HL-60/S4 treated with phorbol 12-myristate 13-acetate at 8.2 ng/mL for 4 days and 3 days (cell line): Measurements from ENCODE around the gene RPTOR.

Experiments used
- in situ Hi-C: fragments of 300-500 bp; cut with MboI; formaldehyde crosslinking; loops from 2 replicates; pipeline ENCODE4 v1.15.0; 2022; ENCODE audit warnings: low sequenced_read_pairs

Gene RPTOR

DNA sequence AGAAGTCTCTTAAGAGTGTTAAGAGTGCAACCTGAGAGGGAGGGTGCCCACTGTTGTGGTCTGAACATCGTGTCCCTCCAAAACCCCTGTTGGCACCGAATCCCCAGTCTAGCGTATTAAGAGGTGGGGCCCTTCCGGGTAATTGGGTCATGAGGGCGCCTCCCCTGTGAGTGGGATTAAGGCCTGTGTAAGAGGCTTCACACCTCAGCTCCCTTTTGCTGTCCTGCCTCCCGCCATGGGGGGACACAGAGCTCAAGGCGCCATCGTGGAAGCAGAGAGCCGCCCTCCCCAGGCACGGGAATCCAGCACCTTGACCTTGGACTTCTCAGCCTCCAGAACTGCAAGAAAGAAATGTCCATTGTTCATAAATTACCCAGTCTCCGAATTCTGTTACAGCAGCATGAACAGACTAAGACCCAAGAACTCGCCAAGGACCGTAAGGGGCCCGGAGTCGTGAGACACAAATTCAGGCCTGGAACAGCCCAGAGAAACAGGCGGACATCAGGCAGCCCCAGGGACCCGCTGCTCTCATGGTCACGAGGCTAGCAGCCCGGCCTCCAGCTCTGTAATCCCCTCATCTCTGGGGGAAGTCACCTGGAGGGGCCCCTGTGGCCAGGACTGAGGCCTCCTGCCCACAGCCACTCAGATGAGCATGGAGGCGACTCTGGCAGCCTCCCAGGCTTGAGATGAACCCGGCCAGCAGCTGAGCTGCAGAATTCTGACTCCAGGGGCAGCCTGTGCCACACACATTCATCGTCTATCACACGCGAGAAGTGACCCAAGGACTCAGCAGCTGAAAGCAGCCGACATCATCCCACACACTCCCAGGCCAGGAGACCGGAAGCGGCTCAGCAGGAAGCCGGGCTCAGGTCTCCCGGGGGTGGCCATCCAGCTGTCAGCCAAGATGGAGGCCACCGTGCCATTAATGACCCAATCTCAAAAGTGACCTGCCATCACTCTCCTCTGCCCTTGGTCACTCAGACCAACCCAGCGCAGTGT lies 434.2 kb downstream of the RPTOR start:
- in situ Hi-C loops = no loop called here

DNA sequence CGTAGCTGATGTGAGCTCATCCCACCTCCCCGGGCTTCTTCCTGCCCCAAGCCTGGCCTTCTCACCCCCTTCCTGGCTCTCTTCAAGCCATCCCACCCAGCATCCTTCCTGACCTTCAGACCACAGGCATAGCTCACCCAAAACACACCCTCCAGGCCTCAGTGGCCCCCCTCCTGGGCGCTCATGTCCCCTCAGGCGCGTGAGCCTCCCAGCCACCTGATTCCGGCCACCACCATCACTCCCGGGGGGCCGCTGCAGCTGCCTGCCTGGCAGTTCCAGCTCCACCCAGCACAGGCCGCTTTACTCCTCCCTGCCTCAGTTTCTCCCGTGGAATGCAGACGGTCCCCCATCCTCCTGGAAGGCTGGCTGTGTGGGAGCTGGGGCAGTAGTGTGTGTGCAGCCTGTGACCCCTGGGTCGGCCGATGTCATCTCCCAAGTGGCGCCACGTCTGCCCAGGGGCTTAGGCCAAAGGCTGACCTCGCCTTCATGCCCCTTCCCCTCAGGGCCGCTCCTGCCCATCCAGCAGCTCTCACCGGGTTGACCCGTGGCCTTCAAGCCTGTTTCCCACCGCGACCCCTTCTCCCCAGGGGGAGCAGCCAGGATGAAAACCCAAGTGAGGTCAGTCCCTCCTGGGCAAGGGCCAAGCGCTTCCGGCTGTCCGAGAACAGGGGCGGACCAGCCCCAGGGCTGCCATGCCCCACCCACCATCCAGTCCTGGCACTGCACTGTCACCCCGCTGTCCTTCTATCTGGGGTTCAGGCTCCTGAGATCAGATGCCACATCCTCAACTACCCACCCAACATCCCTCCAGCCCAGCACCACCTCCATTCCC lies 435.1 kb downstream of the RPTOR start:
- in situ Hi-C loops = loop anchor here (10.0 kb wide), 1 partner anchor 555 kb away; no protein-coding TSS in a partner anchor

DNA sequence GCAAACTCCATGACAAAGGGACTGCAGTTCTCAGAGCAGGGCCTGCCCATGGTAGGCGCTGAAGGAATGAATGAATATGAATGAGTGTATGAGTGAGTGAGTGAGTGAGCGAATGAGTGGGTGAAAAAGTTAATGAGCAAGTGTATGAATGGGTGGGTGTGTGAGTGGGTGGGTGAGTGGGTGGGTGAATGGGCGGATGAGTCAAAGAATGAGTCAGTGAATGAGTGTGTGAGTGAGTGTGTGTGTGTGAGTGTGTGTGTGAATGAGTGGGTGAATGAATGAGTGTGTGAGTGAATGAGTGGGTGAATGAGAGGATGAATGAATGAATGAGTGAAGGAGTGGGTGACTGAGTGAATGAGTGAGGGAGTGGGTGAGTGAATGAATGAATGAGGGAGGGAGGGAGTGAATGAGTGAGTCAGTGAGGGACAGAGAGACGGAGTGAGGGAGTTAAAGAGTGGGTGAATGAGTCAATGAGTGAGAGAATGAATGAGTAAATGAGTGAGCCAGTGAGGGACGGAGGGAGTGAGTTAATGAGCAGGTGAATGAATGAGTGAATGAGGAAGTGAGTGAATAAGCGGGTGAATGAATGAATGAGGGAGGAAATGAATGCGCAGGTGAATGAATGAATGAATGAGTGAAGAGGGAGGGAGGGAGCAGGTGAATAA lies 435.9 kb downstream of the RPTOR start:
- in situ Hi-C loops = loop anchor here (10.0 kb wide), 1 partner anchor 556 kb away; no protein-coding TSS in a partner anchor

DNA sequence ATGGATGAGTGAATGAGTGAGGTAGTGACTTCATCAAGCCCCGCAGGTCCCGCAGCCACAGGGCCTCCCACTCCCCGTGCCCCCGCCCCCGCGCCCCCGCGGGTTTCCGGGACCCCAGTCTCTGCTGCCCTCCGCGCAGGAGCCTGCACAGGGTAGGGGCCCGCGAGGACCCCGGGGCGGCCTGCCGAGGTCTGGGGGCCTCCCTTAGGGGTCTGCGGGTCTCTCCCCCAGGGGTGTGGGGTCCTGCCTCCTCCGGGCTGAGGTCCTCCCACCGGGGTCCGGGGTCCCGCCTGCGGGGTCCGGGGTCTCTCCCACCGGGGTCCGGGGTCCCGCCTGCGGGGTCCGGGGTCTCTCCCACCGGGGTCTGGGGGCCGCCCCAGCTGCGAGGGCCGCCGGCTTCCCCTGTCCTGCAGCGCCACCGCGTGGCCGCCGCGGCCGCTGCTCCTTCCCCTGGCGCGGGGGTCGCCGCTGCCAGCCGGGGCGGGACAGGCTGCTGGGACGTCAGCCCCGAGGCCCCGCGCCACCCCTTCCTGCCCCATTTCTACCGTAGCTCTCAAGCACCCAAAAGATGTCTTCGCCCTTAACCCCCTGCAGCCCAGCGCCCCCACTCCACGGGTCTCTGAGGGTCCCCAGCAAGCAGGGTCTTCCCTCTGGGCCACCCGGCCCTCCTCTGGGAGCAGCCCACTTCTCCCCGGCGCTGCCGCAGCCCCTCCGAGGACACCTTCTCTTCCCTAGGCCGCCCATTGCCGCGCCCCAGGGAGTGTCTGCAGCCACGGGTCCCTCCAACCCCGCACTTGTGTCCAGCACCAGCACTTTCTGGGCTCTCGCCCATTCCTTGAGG lies 436.6 kb downstream of the RPTOR start:
- in situ Hi-C loops = loop anchor here (10.0 kb wide), 1 partner anchor 556 kb away; no protein-coding TSS in a partner anchor

DNA sequence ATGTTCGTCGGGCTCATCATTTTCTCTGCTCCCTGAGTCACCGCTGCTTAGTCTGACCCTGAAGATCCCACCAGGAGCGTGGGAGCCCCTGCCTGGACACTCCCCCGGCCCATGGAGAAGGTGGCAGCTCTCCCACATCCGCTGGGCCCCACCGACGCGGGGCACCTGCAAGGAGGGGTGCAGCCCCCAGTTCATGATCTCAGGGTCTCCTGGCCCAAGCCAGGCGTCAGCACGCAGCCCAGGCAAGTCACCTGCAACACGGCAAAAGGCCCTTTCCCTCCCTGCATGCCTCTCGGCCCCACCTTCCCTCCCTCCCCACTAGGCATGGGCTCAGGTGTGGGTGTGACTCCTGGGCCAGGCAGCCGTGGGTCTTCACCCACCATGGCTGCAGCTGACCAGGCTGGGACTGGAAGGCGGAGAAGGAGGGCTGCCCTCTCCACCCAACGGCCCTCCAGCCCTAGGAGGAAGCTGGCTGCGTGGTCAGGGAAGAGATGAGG lies 437.3 kb downstream of the RPTOR start:
- in situ Hi-C loops = loop anchor here (10.0 kb wide), 1 partner anchor 557 kb away; no protein-coding TSS in a partner anchor

DNA sequence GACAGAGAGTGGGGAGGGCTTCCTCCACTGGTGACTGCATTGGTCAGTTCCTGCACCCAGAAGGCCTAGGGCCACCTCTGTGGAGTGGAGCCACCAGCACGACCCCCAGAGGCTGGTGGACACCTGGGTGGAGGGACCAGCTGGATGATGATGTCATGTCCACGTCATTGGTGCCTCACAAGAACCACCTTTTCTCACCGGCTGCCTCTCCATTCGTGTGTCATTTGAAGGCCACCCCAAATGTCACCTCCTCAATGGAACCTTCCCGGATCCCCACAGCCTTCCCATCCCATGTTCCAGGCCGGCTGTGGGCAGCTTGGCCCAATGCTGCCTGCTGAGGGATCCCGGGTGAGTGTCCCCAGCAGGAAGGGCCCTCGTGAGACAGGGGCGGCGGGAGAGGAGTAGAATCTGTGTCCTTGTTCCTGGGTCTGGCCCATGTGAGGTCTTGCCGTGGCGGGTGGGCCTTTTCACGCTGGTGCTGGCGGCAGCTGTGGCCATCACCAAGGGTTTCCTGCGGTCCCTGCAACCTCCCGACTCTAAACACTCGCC lies 437.9 kb downstream of the RPTOR start:
- in situ Hi-C loops = loop anchor here (10.0 kb wide), 1 partner anchor 558 kb away; no protein-coding TSS in a partner anchor

DNA sequence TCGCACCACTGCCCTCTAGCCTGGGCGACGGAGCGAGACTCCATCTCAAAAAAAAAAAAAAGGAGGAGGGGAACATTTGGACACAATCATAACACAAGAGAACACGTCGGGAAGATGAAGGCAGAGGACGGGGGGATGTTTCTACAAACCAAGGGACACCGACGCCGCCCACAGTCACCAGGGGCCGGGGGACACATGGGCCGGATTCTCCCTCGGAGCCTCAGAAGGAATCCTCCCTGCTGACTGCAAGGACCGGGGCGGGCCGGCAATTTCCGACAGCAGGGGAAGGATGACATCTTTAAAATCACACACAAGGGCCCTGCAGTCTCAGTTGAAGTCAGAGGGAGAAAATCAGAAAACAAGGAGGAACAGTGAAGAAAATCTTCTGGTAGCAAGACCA lies 438.9 kb downstream of the RPTOR start:
- in situ Hi-C loops = loop anchor here (10.0 kb wide), 1 partner anchor 559 kb away; no protein-coding TSS in a partner anchor

DNA sequence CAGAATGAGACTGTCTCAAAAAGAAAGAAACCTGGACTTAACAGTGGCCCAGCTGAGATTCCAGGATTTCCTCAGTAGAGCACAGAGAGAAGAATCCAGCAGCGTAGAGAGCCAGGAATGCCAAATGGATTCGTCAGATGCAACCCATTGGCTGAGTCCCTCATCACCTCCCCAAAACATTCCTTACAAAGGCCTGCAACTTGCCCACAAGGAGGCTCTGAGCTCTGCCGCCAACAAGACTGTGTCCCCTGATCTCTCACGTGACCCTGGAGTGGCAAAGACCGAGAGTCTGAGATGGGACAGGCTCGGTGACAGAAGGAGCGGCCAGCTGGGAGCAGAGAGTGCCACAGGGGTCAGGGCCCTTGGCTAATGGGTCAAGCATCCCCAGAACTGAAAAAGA lies 440.1 kb downstream of the RPTOR start:
- in situ Hi-C loops = loop anchor here (10.0 kb wide), 1 partner anchor 560 kb away; no protein-coding TSS in a partner anchor

DNA sequence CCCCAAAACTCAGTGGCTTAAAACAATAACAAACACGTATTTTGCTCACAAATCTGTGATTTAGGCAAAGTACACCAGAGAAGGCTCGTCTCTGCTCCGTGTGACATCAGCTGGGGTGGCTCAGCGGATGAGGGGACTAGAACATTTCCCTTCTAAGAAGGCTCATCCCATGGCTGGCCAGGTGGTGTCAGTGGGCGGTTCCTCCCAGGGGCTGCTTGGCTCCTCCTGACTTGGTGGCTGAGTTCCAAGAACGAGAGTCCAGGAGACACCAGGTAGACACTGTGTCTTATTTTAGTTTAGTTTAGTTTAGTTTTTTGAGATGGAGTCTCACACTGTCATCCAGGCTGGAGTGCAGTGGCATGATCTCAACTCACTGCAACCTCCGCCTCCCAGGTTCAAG lies 441.4 kb downstream of the RPTOR start:
- in situ Hi-C loops = loop anchor here (10.0 kb wide), 1 partner anchor 561 kb away; no protein-coding TSS in a partner anchor

DNA sequence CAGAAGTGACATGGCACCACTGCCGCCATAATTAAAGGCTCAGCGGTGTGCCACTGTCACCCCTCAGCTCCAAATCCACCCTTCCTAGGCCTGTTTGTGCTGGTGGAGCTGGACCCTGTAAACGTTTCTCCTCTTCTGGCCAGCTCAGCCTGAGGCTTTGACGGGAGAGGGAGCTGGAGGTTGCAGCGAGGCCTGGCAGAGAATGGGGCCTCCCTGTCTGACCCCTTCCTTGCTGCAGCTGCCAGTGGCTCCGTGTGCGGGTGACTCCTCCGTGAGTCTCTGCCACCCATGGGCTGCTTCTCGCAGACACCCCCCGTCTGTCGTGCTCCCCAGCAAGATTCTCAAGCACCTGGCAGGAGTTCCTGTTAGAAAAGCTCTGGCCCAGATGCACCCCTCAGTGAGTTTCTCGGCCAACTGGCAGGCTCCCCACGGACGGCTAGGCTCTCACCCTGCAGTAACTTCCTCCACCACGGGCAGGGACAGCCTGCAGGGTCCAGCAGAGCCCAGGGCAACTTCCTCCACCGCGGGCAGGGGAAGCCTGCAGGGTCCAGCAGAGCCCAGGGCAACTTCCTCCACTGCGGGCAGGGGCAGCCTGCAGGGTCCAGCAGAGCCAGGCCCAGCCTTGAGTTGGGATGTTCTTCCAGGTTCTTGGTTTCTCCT lies 442.3 kb downstream of the RPTOR start:
- in situ Hi-C loops = loop anchor here (10.0 kb wide), 1 partner anchor 562 kb away; no protein-coding TSS in a partner anchor

DNA sequence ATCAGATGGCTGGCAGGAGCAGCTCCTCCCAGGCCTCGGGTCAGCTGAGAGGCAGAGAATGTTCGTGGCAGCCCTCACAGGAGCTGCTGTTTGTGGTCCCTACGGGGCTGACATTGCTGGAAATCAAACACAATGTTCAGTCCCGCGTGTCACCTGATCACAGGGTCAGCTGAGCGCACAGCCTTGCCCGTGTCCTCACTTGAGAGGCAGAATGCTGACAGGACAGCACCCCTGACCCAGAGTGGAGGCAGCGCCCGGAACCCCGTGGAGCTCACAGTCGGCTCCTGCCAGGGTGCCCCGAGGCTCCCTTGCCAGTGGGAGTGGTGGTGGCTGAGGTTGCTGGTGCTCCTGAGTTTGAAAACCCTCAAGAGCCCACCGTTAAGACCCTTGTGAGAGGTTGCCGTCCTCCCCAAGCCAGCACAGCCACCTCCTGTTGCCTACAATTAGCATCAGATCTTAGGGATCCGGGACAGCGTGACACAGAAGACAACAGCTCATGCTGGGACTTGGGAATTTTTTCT lies 443.4 kb downstream of the RPTOR start:
- in situ Hi-C loops = loop anchor here (10.0 kb wide), 1 partner anchor 563 kb away; no protein-coding TSS in a partner anchor

DNA sequence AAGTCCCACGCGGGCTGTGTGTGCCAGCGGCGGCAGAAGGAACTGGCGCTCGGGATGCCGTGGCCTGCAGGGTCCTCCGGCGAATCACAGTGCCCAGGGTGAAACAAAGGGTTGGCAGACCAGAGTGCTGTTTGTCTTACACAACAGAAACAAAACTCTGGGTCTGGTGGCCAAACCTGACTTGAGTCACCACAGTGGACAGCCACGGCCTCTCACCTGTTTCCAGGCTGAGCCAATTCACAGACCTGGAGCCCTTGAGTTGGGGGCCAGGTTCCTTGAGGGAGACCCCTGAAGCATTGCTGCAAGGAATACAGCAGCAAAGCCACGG lies 444.9 kb downstream of the RPTOR start:
- in situ Hi-C loops = loop anchor here (10.0 kb wide), 1 partner anchor 565 kb away; no protein-coding TSS in a partner anchor

DNA sequence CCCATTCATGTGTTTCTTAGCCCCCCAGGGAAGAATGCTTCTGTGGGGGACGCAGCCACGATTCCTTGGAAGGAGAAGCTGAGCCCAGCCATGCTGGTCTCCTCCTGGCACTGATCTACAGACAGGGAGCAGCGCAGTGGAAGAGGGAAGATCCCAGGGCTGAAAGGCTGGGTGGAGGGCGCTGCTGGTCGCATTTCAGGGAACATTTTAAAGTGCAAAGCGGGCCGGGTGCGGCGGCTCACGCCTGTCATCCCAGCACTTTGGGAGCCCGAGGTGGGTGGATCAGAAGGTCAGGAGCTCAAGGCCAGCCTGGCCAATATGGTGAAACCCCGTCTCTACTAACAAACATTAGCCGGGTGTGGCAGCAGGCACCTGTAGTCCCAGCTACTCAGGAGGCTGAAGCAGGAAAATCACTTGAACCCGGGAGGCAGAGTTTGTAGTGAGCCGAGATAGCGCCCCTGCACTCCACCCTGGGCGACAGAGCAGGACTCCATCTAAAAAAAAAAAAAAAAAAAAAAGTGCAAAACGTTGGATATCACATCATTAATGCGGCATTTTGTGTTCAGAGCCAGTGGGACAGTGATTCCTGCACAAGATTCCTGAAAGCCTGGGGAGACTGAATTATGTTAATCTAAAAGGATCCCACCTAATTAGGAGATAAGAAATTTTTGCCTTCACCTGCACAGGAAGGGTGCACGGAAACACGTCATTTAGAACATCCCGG lies 446.4 kb downstream of the RPTOR start:
- in situ Hi-C loops = no loop called here

DNA sequence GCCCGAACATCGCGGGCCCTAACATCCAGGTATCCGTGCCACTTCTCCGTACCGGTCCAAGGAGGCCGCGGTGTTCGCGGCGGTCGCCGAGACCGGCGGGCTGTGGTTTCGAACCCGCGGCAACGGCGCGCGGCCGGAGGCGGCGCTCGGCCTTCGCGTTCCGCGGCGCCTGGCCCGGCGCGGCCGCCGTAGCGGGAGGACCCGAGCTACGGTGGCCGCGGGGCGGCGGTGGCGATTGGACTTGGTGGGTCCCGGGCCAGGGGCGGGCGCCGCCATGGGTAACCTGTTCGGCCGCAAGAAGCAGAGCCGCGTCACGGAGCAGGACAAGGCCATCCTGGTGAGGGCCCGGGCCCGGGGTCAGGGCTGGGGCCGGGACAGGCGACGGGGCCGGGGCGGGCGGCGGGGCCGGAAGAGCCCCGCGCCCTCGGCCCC lies 447.0 kb downstream of the RPTOR start, which contains the start of gene CHMP6:
TSS of gene CHMP6 (plus strand) at position 197 of the 432 bp plus-strand sequence. CDS start at position 275, 78 bp downstream.
- in situ Hi-C loops = no loop called here

DNA sequence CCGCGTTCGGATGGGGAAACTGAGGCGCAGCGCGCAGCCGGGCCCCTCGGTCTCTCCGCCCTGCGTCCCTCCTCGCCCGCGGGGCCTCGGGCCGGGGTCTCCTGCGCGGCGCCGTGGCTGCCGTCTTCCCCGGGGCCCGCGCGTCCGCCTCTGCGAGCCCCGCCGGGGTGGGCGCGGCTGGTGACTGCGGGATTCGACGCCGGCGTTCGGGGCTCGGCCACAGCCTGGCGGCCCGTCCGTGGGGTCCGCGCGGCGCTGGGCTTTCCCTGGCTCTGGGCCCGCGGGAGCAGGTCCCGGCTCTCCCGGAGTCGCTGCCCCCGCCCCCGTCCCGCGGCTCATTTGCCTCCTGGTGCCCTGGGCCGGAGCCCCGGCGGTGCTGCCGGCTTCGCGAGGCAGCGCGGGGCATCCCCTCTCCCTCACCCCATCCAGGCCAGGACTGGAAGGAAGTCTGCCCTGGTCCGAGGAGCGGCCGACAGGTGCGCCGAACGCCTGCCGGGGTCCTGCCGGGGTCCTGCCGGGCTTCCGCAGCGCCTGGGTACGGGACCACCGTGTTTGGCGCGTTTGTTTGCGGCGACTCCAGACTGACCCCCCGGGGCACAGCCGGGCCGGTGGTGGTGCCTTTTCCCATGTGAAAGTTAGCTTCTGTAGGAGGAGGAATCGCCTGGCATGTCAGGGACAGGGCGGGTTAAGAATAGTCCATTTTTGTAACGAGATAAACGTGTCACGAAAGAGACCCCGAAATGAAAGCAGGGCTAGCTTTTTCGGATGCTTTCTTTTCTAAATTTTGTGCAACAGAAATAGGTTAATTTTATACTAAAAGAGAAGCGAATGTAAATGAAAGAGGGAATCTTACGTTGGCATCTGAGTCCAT lies 447.7 kb downstream of the RPTOR start:
- in situ Hi-C loops = no loop called here

DNA sequence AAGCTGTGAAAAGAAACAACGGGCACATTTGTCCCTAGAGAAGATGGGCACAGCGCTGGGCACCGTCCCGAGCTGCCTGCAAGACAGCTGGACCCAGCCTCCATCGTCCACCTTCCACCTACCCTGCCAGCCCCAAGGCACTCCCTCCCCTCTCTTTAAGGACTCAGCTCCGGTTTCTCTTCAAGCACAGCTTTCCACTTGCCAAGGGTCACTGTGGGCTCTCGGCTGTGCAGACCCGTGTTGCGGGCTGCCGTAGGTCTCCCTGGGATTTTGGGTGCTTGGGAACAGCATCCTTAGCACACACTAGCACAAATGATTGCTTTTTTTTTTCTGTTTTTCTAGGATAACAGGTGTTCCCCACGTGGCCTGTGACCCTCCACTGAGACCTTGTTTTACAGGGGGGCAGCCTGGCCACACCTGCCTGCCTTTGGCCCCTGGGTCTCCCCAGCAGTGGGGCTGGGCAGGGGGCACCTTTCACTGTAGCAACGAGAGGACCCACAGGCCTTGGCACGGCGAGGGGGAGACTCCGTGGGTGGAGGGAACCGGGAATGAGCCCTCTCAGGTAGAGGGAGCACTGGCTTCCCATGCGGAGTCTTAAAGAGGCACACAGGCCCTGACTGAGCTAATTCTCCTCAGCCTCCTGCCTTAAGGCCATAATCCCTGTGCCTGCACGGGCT lies 448.4 kb downstream of the RPTOR start:
- in situ Hi-C loops = no loop called here
